Transverse colon (tissue), 4 donors: ENCODE data around the gene WWOX. TPM values are rescaled to one million over a fixed set of nuclear protein-coding genes. Genes with fewer than 3 reads are reported as not detected.

Experiments used
- DNase-seq: peaks from one replicate; pipeline ENCODE4 v3.0.0-alpha.2; 2019
- H3K27ac ChIP-seq, 4 donors: fragments of 200-600 bp; sonication (generic); 2 replicates each; pipeline ENCODE4 v1.5.1; 2016 to 2018; ENCODE audit warnings: inconsistent platforms in 4 of 4
- H3K27me3 ChIP-seq: fragments of 200-600 bp; sonication (generic); 2 replicates; pipeline ENCODE4 v1.5.1; 2017; ENCODE audit warnings: inconsistent platforms
- H3K36me3 ChIP-seq, 4 donors: fragments of 200-600 bp; sonication (generic); 2 replicates each; pipeline ENCODE4 v1.5.1; 2017 to 2019; ENCODE audit warnings: inconsistent platforms in 4 of 4
- H3K4me1 ChIP-seq, 4 donors: fragments of 200-600 bp; sonication (generic); 2 replicates each; pipeline ENCODE4 v1.5.1; 2017 to 2020; ENCODE audit warnings: inconsistent platforms in 4 of 4
- H3K4me3 ChIP-seq, 4 donors: fragments of 200-600 bp; sonication (generic); 1 replicate in 1 of 4; 2 replicates in 3 of 4; pipeline versions ENCODE4 v1.5.1 to v1.6.1; 2017 to 2019; ENCODE audit warnings: inconsistent platforms in 4 of 4
- H3K9me3 ChIP-seq, 2 donors: fragments of 200-600 bp; sonication (generic); 2 replicates each; pipeline ENCODE4 v1.5.1; 2017 to 2019; ENCODE audit warnings: inconsistent platforms in 2 of 2
- EP300 ChIP-seq: sonication (generic); formaldehyde crosslinking; IDR thresholded peaks from one replicate; pipeline ENCODE4 v1.6.1; 2017; ENCODE audit warnings: antibody characterized with exemption, low read depth
- POLR2A ChIP-seq: fragments of 450-650 bp; IDR thresholded peaks from one replicate; pipeline ENCODE4 v1.6.1; 2016; ENCODE audit warnings: antibody characterized with exemption, mild to moderate bottlenecking, moderate library complexity
- POLR2AphosphoS5 ChIP-seq, 3 donors: sonication (generic); formaldehyde crosslinking; IDR thresholded peaks; one replicate each; pipeline ENCODE4 v1.6.1; 2016; ENCODE audit warnings: antibody characterized with exemption in 3 of 3
- WGBS, 2 donors: methylation state at CpG; one replicate each; pipeline ENCODE4 v1.1.5; 2018; ENCODE audit warnings: low coverage in 1 of 2; 5-methylcytosine and 5-hydroxymethylcytosine counted together
- in situ Hi-C, 4 donors: fragments of 200-750 bp; cut with MboI; loops; one replicate each; pipeline versions ENCODE4 v1.15.0 to v1.15.1; 2017; ENCODE audit warnings: low sequenced_read_pairs in 3 of 4, low pct_ligation_motif_present in 1 of 4, low pct_unique_long_range_greater_than_20kb in 1 of 4
- intact Hi-C: fragments of 100-400 bp; cut with DNase I; formaldehyde crosslinking; loops from one replicate; pipeline ENCODE4 v1.15.1; 2023; ENCODE audit warnings: low total_unique reads
- total RNA-seq, 4 donors: library from RNA; depleted of rRNA; stranded (reverse); fragments of >200 nt; gene quantifications; one replicate each; pipeline ENCODE4 v1.1.0, GENCODE V29; 2016
- TF ChIP-seq, protein P1 (sequence below), 5 experiments: fragments of 200-600 bp in 3 of 5; fragments of 450-650 bp in 2 of 5; sonication (generic) in 3 of 5; IDR thresholded peaks; 1 replicate in 2 of 5; 2 replicates in 3 of 5; pipeline ENCODE4 v1.5.1; 2016 to 2017; ENCODE audit warnings: antibody characterized with exemption in 5 of 5, inconsistent platforms in 3 of 5, mild to moderate bottlenecking in 2 of 5, moderate library complexity in 1 of 5

Gene WWOX
- total RNA-seq, 4 donors from 2014 or later = 11.2 to 53.8 (median 24.8) TPM

DNA sequence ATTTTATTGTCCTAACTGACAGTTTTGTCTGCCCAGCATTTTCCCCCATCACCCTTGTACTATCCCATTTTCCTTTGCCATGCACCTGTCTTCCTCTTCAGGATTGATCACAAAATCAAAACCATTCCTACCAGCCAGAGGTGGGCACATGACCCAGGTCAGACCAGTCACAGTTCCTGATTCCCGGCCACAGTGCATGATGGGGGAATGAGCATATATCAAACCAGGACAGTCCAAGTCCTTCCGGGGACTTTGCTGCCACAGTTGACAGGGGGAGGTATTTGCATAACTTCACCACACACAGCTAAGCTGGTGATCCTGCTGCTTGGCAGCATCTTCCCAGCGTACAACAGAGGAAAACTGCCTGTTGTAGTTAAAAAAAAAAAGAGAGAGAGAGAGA is 493.9 kb downstream of the WWOX start:
- intact Hi-C loops = no loop called here
- TF ChIP-seq POLR2AphosphoS5 (IDR thresholded peaks at IDR 0.05) (no peak), EP300 (no peak), POLR2A (no peak)
- TF ChIP-seq, protein P1, sequence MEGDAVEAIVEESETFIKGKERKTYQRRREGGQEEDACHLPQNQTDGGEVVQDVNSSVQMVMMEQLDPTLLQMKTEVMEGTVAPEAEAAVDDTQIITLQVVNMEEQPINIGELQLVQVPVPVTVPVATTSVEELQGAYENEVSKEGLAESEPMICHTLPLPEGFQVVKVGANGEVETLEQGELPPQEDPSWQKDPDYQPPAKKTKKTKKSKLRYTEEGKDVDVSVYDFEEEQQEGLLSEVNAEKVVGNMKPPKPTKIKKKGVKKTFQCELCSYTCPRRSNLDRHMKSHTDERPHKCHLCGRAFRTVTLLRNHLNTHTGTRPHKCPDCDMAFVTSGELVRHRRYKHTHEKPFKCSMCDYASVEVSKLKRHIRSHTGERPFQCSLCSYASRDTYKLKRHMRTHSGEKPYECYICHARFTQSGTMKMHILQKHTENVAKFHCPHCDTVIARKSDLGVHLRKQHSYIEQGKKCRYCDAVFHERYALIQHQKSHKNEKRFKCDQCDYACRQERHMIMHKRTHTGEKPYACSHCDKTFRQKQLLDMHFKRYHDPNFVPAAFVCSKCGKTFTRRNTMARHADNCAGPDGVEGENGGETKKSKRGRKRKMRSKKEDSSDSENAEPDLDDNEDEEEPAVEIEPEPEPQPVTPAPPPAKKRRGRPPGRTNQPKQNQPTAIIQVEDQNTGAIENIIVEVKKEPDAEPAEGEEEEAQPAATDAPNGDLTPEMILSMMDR (IDR thresholded peaks at IDR 0.05) = no peak
- no peak for DNase-seq

GRCh38 chr16:78594191-78594590 is 494.7 kb downstream of the WWOX start:
- no peaks in the 10 kb centered on the region for H3K4me1 ChIP-seq
- TF ChIP-seq POLR2A = no peak
- TF ChIP-seq POLR2AphosphoS5 (IDR thresholded peaks at IDR 0.05) = no peak
- TF ChIP-seq, protein P1 (IDR thresholded peaks at IDR 0.05) = no peak
- no peak for TF ChIP-seq EP300
- DNase-seq = no peak
- 70 to 73% methylated on average over 6 to 7 of the region's 7 CpGs for WGBS, 2 donors
- H3K36me3 ChIP-seq = no peaks in the 10 kb centered on the region
- no peak overlapping the region for H3K4me3 ChIP-seq
- H3K27ac ChIP-seq = no peak overlapping the region
- in situ Hi-C loops (no loop called here), intact Hi-C loops (no loop called here)
- H3K27me3 ChIP-seq = no peaks in the 10 kb centered on the region
- no peaks in the 10 kb centered on the region for H3K9me3 ChIP-seq

More for the DNA sequence above, 493.9 kb downstream of the WWOX start:
- no peak overlapping the region for H3K27ac ChIP-seq
- H3K27me3 ChIP-seq = no peaks in the 10 kb centered on the region
- WGBS, 2 donors = 76% methylated on average over 3 of the region's 3 CpGs; no CpG with 5 or more reads in 1 of the 2 donors
- H3K9me3 ChIP-seq = no peaks in the 10 kb centered on the region
- H3K36me3 ChIP-seq = no peaks in the 10 kb centered on the region
- H3K4me1 ChIP-seq = no peaks in the 10 kb centered on the region
- no peak overlapping the region for H3K4me3 ChIP-seq
- in situ Hi-C loops = no loop called here

DNA sequence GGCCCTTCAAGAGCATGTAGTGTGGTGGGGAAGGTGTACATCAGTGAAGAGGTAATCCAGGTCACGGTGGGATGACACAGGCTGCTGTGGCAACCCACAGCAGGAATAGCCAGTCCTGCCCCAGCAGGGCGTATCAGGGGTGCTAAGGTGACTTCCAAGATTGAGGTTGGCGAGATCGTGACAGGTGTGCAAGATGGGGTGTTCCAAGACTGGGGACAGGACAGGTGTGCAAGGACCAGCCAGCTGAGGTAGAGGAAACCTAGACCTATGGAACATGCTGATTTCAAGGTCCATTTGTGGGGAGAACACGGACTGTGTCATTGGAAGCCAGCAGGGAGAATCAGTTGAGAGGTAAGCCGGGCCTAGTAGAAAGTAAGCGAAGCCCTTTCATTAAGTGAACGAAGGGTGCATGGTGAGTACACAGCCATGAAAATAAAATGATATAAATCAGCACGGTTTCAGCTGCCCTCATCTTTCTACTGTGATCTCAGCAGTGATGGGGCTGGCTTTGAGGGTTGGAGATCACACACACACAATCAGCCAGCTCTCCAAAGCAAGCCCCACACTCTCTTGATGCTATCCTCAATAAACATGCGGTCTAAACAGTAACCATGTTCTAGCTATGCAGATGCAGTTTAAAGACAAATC is 497.0 kb downstream of the WWOX start:
- TF ChIP-seq POLR2AphosphoS5 (IDR thresholded peaks at IDR 0.05) (no peak), EP300 (no peak), POLR2A (no peak)
- TF ChIP-seq, protein P1 (IDR thresholded peaks at IDR 0.05) = no peak
- no peaks in the 10 kb centered on the region for H3K27me3 ChIP-seq
- no peaks in the 10 kb centered on the region for H3K4me1 ChIP-seq
- no peaks in the 10 kb centered on the region for H3K9me3 ChIP-seq
- in situ Hi-C loops (no loop called here), intact Hi-C loops (no loop called here)
- H3K4me3 ChIP-seq = no peak overlapping the region
- no peaks in the 10 kb centered on the region for H3K36me3 ChIP-seq
- 82 to 85% methylated on average over 6 to 10 of the region's 10 CpGs for WGBS, 2 donors
- no peak for DNase-seq
- no peak overlapping the region for H3K27ac ChIP-seq

DNA sequence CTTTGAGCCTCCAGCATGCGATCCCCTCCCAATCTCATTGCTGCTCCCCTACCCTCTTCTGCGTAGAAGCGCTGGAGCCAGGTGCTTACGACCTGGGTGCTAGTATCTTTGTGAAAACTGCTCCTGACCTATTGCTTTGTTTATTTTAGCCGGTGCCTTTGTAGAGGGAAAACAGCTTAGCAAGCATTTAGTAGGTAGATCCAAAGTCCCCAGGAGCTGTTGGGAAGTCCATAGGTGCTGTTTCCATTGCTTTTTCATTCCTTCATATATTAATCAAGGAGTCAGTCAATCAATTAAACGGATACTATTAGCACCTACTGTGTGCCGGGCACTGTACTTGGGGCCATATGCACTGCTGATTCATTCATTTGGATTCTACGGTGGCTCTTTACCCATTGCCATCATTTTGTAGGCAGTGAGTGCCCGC is 497.6 kb downstream of the WWOX start:
- Histone ChIP-seq H3K4me1 (no peaks in the 10 kb centered on the region), H3K36me3 (no peaks in the 10 kb centered on the region), H3K4me3 (no peak overlapping the region), H3K27me3 (no peaks in the 10 kb centered on the region), H3K27ac (no peak overlapping the region), H3K9me3 (no peaks in the 10 kb centered on the region)
- no peak for DNase-seq
- in situ Hi-C loops = no loop called here
- intact Hi-C loops = no loop called here
- 66 to 68% methylated on average over 6 to 9 of the region's 9 CpGs for WGBS, 2 donors
- TF ChIP-seq EP300 (no peak), POLR2AphosphoS5 (IDR thresholded peaks at IDR 0.05) (no peak), POLR2A (no peak)
- TF ChIP-seq, protein P1 (IDR thresholded peaks at IDR 0.05) = no peak
